ENCODE data around the gene SRRM3.

GRCh38 chr7:76173566-76174205 is 28.0 kb upstream of the SRRM3 start:
- no peak for TF ChIP-seq CTCF (IDR thresholded peaks at IDR 0.05)
- no peak for TF ChIP-seq POLR2A (IDR thresholded peaks at IDR 0.05)

Data from tibial nerve (tissue), 3 donors.